GM19463 (cell line): ENCODE measurements around the gene THSD7B.
"Not testable (repeated sequence)": the region's sequence is repeated elsewhere in the genome, so short reads cannot be mapped to it uniquely, and the experiment has no call there.

Experiments
- ATAC-seq: cut with Tn5 transposase; IDR thresholded peaks from one replicate; pipeline ENCODE4 v1.9.1; 2021; ENCODE audit warnings: mild to moderate bottlenecking, moderate library complexity; ENCODE audit not compliant: unreplicated experiment

THSD7B gene

GRCh38 chr2:137511526-137511925 lies 746.2 kb downstream of the THSD7B start:
- ATAC-seq = no peak

- ATAC-seq = no peak
Measured at GRCh38 chr2:137521653-137522619, 756.6 kb downstream of the THSD7B start.

- no peak for ATAC-seq
Measured at GRCh38 chr2:137522620-137523011, 757.3 kb downstream of the THSD7B start.

- ATAC-seq = no peak
Measured at GRCh38 chr2:137523931-137524330, 758.6 kb downstream of the THSD7B start.

- ATAC-seq = no peak
Measured at GRCh38 chr2:137525132-137525531, 759.8 kb downstream of the THSD7B start.

DNA sequence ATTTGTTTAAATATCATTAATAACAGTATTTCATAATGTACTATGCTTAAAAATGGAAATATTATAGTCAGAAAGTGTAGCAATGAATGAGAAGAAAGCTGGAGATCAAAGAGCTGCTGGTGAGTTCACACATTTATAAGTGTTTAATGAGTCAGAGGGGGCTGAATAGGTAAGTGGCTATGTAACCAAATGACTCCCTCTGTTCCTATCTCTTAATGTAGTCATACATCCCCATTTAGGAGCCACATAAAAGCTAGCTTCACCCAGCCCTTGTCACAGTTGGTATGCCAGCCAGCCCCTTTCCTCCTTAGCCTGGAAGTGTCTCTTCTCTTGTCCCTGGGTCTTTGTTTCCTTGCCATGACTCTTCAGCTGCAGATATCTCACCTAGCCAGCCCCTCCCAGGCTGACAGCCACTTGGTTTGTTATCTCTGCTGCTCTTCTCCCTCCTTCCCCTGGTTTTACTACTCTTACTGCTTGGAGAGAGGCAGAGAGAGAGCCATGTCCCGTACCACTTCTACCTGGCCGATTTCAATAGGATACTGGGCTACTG lies 760.4 kb downstream of the THSD7B start:
- ATAC-seq = no peak

GRCh38 chr2:137535897-137536296 lies 770.6 kb downstream of the THSD7B start:
- ATAC-seq = peak; percentile 80

DNA sequence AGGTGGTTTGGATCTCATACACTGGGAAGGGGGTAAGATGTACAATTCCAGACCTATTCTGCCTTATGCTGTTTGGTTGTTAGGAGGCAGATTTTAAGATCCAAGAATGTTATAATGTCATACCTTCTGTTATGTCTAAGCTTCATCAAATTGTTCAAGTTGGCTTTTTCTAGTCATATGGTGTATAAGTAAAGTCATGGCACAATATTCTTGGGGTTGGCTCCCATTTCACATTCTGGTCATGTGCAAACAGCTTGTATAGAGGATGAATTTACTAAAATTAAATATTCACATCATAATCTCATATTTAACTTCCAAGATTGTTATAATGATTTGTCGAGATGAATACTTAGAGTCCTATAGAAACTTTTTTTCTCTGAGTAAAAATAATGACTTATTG lies 774.0 kb downstream of the THSD7B start:
- no peak for ATAC-seq

DNA sequence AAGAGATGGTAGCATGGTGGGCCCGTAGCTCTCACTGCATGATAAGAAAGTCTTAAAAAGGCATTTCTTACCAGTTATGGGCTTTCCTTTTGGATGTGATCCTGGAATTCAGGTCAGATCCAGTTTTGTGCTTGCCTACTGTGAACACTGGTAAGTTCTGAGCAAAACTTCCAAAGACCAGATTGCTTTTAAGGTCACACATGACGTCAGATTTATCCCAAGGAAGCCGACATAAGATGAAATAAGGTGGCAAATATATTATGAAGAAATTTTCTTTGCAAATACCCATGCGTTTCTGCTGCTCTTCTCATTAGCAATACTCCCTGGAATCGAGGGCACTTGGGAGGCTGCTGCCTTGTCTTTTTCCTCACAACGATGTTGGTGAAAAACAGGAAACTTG lies 782.5 kb downstream of the THSD7B start:
- no peak for ATAC-seq

DNA sequence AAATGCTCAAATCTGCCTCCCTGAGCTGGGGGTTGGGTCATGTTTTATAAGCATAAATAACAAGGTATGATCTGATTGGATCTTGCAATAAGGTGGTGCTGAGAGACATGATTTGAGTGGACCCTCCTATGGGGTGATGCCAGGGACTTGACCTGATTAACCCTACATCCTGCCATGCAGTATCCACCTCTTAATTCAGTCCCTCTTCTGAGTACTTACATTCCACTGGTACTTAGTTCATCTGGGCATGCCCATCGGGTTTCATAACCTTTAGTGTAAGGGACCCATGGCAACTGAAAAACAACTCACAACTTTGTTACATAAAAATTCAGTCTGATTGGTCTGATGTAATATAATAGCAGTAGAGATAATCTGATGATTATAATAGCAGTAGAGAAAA lies 801.0 kb downstream of the THSD7B start:
- no peak for ATAC-seq

DNA sequence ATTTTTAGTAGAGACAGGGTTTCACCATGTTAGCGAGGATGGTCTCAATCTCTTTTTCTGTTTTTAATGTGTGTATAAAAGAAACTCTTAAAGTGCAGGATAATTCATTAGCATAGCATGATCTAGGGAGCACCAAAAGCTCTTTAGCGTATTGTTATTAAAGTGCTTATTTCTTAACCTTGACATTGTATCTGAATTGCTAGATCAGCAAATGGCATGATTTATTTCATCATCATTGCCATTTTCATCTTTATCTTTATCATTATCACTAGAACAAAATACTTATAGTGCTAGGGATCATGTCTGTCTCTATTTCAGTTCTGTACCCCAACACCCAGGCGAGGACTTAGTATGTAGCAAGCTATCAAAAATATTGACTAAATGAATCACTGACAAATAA lies 805.1 kb downstream of the THSD7B start:
- ATAC-seq = no peak

- not testable (repeated sequence) for ATAC-seq
Measured at GRCh38 chr2:137587834-137588233, 822.5 kb downstream of the THSD7B start.

- ATAC-seq = not testable (repeated sequence)
Measured at GRCh38 chr2:137588578-137588977, 823.2 kb downstream of the THSD7B start.

GRCh38 chr2:137590102-137590501 lies 824.8 kb downstream of the THSD7B start:
- ATAC-seq = no peak

GRCh38 chr2:137607722-137608318 lies 842.5 kb downstream of the THSD7B start:
- no peak for ATAC-seq

- no peak for ATAC-seq
Measured at GRCh38 chr2:137638932-137639331, 873.6 kb downstream of the THSD7B start.

- ATAC-seq = no peak
Measured at GRCh38 chr2:137644731-137645130, 879.4 kb downstream of the THSD7B start.

GRCh38 chr2:137654046-137654445 lies 888.7 kb downstream of the THSD7B start:
- ATAC-seq = no peak

DNA sequence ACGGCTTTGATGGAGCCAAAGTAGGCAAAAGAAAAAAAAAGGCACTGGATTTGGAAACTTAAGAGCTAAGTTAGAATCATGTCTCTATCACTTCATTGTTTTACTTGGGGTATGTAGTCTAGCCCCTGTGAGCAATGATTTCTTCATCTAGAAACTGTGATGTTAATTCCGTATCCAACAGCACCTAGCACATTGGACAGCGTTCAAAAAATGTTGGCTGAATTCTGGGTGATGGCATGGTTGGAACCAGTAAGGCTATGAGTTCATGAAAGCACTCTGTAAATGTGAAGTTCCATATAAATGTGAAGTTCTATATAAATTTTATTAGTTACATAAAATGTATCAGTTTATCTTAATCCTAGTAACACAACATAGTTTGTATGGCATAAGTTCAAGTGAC lies 890.5 kb downstream of the THSD7B start:
- ATAC-seq = no peak

GRCh38 chr2:137658433-137658832 lies 893.1 kb downstream of the THSD7B start:
- ATAC-seq = no peak

DNA sequence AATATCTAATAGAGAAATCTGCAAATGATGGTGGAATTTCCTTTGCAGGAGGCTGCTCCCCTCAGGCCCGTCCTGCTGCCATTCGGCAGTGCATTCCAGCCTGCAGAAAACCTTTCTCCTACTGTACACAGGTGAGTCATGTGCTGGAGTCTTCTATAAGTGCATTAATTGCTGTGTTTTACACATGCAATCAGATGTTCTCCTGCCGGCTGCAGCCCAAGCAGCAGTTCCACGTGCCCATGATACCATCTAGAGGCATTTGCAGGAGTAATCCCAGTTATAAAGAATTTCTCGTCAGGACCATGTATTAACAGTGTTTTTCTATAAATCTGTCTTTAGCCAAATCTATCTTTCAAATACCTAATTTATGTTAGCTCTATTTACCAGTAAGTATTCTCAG lies 894.3 kb downstream of the THSD7B start:
- no peak for ATAC-seq

GRCh38 chr2:137670111-137670510 lies 904.8 kb downstream of the THSD7B start:
- ATAC-seq = no peak
